B cell (primary cell): Measurements from ENCODE around the gene ITSN2. TPM values are rescaled to one million over a fixed set of nuclear protein-coding genes. Genes with fewer than 3 reads are reported as not detected.

Experiments
- ATAC-seq: fragments of 200-7000 bp; cut with Tn5 transposase; one replicate; pipeline ENCODE4 v1.10.0; 2021; ENCODE audit warnings: low read depth, mild to moderate bottlenecking, moderate number of reproducible peaks, moderate library complexity
- CTCF ChIA-PET: fragments of 350-600 bp; sonication (Branson Sonifier 250); formaldehyde crosslinking; loops from one replicate; lab custom pipeline; 2021; ENCODE audit warnings: antibody characterized with exemption, inconsistent platforms; lab: Charles Lee
- POLR2A ChIA-PET: fragments of 350-600 bp; sonication (Branson Sonifier 250); formaldehyde crosslinking; loops from one replicate; lab custom pipeline; 2021; ENCODE audit warnings: antibody characterized with exemption; lab: Charles Lee
- DNase-seq: peaks from one replicate; pipeline ENCODE4 v3.0.0; 2013
- H2AFZ ChIP-seq: 2 replicates; pipeline ENCODE4 v1.6.1; 2012; ENCODE audit warnings: mild to moderate bottlenecking, low read depth, low read length; ENCODE audit not compliant: insufficient read depth, poor library complexity, severe bottlenecking
- H3K27ac ChIP-seq, 2 donors: 1 replicate in 1 of 2; 2 replicates in 1 of 2; pipeline ENCODE4 v1.5.1; 2012 to 2013; ENCODE audit warnings: low read length in 2 of 2, mild to moderate bottlenecking in 2 of 2, moderate library complexity in 1 of 2
- H3K27me3 ChIP-seq, 4 experiments: fragments of 200-600 bp in 1 of 4; sonication (generic) in 1 of 4; replicated peaks in 1 of 4; 1 replicate in 2 of 4; 2 replicates in 2 of 4; pipeline versions ENCODE4 v1.6.1 to v1.7.0; 2013 to 2016; ENCODE audit warnings: low read length in 3 of 4, mild to moderate bottlenecking in 2 of 4, mixed read lengths in 1 of 4, moderate library complexity in 1 of 4; ENCODE audit not compliant: insufficient read depth in 4 of 4, control insufficient read depth in 3 of 4; ENCODE audit errors: control extremely low read depth in 1 of 4
- H3K36me3 ChIP-seq, 2 experiments: replicated peaks in 1 of 2; 1 replicate in 1 of 2; 2 replicates in 1 of 2; pipeline versions ENCODE4 v1.6.1 to v1.7.1; 2013; ENCODE audit warnings: low read length in 1 of 2; ENCODE audit not compliant: insufficient read depth in 2 of 2, control insufficient read depth in 1 of 2; ENCODE audit errors: control extremely low read depth in 1 of 2, extremely low read depth in 1 of 2
- H3K4me1 ChIP-seq, 2 donors: fragments of 200-600 bp in 1 of 2; sonication (generic) in 1 of 2; 1 replicate in 1 of 2; 2 replicates in 1 of 2; pipeline versions ENCODE4 v1.5.1 to v1.6.1; 2013 to 2017; ENCODE audit warnings: low read length in 2 of 2; ENCODE audit not compliant: control insufficient read depth in 2 of 2, insufficient read depth in 2 of 2
- H3K4me2 ChIP-seq: replicated peaks from 2 replicates; pipeline ENCODE3; 2012; ENCODE audit warnings: mild to moderate bottlenecking, low read depth, low read length; ENCODE audit not compliant: poor library complexity, severe bottlenecking
- H3K4me3 ChIP-seq, 5 experiments: fragments of 200-600 bp in 1 of 5; sonication (generic) in 1 of 5; 1 replicate in 3 of 5; 2 replicates in 2 of 5; pipeline versions ENCODE4 v1.5.1 to v1.7.0; 2011 to 2016; ENCODE audit warnings: low read length in 4 of 5, mild to moderate bottlenecking in 4 of 5, low read depth in 2 of 5, control low read depth in 1 of 5, moderate library complexity in 1 of 5; ENCODE audit not compliant: insufficient read depth in 1 of 5; ENCODE audit errors: control extremely low read depth in 1 of 5, extremely low read depth in 1 of 5
- H3K79me2 ChIP-seq: fragments of 200-600 bp; sonication (generic); one replicate; pipeline ENCODE4 v1.6.0; 2016; ENCODE audit warnings: low read length; ENCODE audit not compliant: control insufficient read depth, insufficient read depth
- H3K9ac ChIP-seq: fragments of 200-600 bp; sonication (generic); 2 replicates; pipeline ENCODE4 v1.6.1; 2017; ENCODE audit warnings: mild to moderate bottlenecking, low read length, moderate library complexity
- H3K9me3 ChIP-seq, 3 donors: one replicate each; pipeline versions ENCODE4 v1.6.1 to v1.7.1; 2013; ENCODE audit warnings: low read length in 2 of 3; ENCODE audit not compliant: control insufficient read depth in 2 of 3, insufficient read depth in 1 of 3; ENCODE audit errors: control extremely low read depth in 1 of 3
- H4K20me1 ChIP-seq: 2 replicates; pipeline ENCODE4 v1.6.0; 2012; ENCODE audit warnings: mild to moderate bottlenecking, low read length; ENCODE audit not compliant: insufficient read depth, control insufficient read depth, poor library complexity, severe bottlenecking
- H3K27ac Mint-ChIP-seq: one replicate; pipeline ENCODE4 v1.8.0; 2021; ENCODE audit warnings: mixed read lengths
- H3K27me3 Mint-ChIP-seq: one replicate; pipeline ENCODE4 v1.8.0; 2021; ENCODE audit warnings: mixed read lengths
- H3K4me1 Mint-ChIP-seq: one replicate; pipeline ENCODE4 v1.8.0; 2021; ENCODE audit warnings: mixed read lengths
- H3K4me3 Mint-ChIP-seq: one replicate; pipeline ENCODE4 v1.8.0; 2021; ENCODE audit warnings: mixed read lengths
- H3K9me3 Mint-ChIP-seq: one replicate; pipeline ENCODE4 v1.8.0; 2022; ENCODE audit warnings: mixed read lengths; ENCODE audit not compliant: insufficient read depth
- CTCF ChIP-seq: fragments of 200-600 bp; IDR thresholded peaks from one replicate; pipeline ENCODE4 v1.8.0; 2022; ENCODE audit warnings: antibody characterized with exemption, mild to moderate bottlenecking
- EZH2 ChIP-seq: IDR thresholded peaks from 2 replicates; pipeline ENCODE4 v1.6.1; 2012; ENCODE audit warnings: borderline replicate concordance, low read depth, mild to moderate bottlenecking, moderate library complexity, low read length; ENCODE audit not compliant: insufficient read depth, poor library complexity, severe bottlenecking
- WGBS: methylation state at CpG from one replicate; pipeline ENCODE4 v1.1.5; 2013; ENCODE audit warnings: missing lambda C conversion rate; ENCODE audit not compliant: insufficient coverage; 5-methylcytosine and 5-hydroxymethylcytosine counted together
- intact Hi-C: fragments of 100-400 bp; cut with micrococcal nuclease; formaldehyde crosslinking; loops from one replicate; pipeline ENCODE4 v1.10.0; 2022
- polyA plus RNA-seq: library from polyadenylated mRNA; depleted of rRNA; stranded (reverse); fragments of >200 nt; gene quantifications from 2 replicates; pipeline ENCODE4 v1.2.3, GENCODE V29; 2012
- total RNA-seq, 2 donors: library from RNA; stranded (reverse); fragments of 120-200 nt in 1 of 2; gene quantifications; 1 replicate in 1 of 2; 2 replicates in 1 of 2; pipeline versions ENCODE4 v1.2.3 to v1.2.4, GENCODE V29; 2013 to 2022

The ITSN2 gene
- total and polyA plus RNA-seq, 2 donors (not counting 1 experiment from before 2014, with no cell fraction given) = 107 to 200 TPM

GRCh38 chr2:24191156-24191555 is 169.2 kb downstream of the ITSN2 start:
- Mint-ChIP-seq H3K4me3 (no peak overlapping the region), H3K9me3 (peaks cover 5% of the 10 kb centered on the region), H3K27me3 (no peaks in the 10 kb centered on the region), H3K4me1 (no peaks in the 10 kb centered on the region), H3K27ac (no peak overlapping the region)
- Histone ChIP-seq H4K20me1 (no peaks in the 10 kb centered on the region), H3K4me3 (no peak overlapping the region), H3K79me2 (no peaks in the 10 kb centered on the region), H3K9ac (no peak overlapping the region), H2AFZ (no peak overlapping the region), H3K4me2 (no peak overlapping the region), H3K36me3 (no peaks in the 10 kb centered on the region), H3K9me3 (no peaks in the 10 kb centered on the region), H3K27me3 (no peaks in the 10 kb centered on the region), H3K27ac (no peak overlapping the region), H3K4me1 (no peaks in the 10 kb centered on the region)
- TF ChIP-seq CTCF = no peak
- ChIA-PET CTCF (interaction anchor here (1.2 kb wide), 1 partner anchor 29 kb away, joined by 3 read pairs; no protein-coding TSS in a partner anchor), POLR2A (no interaction called here)
- intact Hi-C loops = no loop called here
- WGBS = 97% methylated on average over 3 of the region's 9 CpGs
- ATAC-seq = no peak
- no peak for DNase-seq

- Mint-ChIP-seq H3K4me3 (no peak overlapping the region), H3K4me1 (no peaks in the 10 kb centered on the region), H3K27ac (no peak overlapping the region), H3K9me3 (peaks cover 5% of the 10 kb centered on the region), H3K27me3 (no peaks in the 10 kb centered on the region)
- Histone ChIP-seq H3K79me2 (no peaks in the 10 kb centered on the region), H3K4me3 (no peak overlapping the region), H3K9me3 (no peaks in the 10 kb centered on the region), H3K36me3 (no peaks in the 10 kb centered on the region), H3K9ac (no peak overlapping the region), H2AFZ (no peak overlapping the region), H3K27me3 (no peaks in the 10 kb centered on the region), H3K4me1 (no peaks in the 10 kb centered on the region), H3K27ac (no peak overlapping the region), H4K20me1 (no peaks in the 10 kb centered on the region), H3K4me2 (no peak overlapping the region)
- intact Hi-C loops = no loop called here
- WGBS = 95% methylated on average over 9 of the region's 9 CpGs
- DNase-seq (no peak), ATAC-seq (no peak)
- ChIA-PET POLR2A (no interaction called here), CTCF (interaction anchor here (1.2 kb wide), 1 partner anchor 28 kb away, joined by 3 read pairs; no protein-coding TSS in a partner anchor)
- TF ChIP-seq CTCF (no peak), EZH2 (no peak)
Observed at GRCh38 chr2:24190503-24190902, 169.8 kb downstream of the ITSN2 start.
